NCI-H82 (cell line): ENCODE data around the gene OTUD1.

Experiments used
- DNase-seq: peaks from one replicate; lab custom pipeline; 2025; lab: John Stamatoyannopoulos, UW

OTUD1 gene

DNA sequence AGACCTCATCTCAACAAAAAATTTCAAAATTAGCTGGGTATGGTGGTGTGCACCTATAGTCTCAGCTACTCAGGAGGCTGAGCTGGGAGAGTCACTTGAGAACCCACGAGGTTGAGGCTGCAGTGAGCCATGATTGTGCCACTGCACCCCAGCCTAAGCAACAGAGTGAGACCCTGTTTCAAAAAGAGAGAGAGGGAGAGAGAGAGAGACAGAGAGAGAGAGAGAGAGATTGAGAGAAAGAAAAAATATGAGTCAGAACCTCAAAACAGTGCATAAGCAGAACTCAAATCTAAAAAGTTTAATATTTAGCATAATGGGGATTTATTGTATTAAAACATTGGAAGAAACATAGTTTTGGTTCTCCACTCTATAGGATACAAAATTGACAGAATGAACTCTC is 17.5 kb upstream of the OTUD1 start:
- DNase-seq, result no peak

DNA sequence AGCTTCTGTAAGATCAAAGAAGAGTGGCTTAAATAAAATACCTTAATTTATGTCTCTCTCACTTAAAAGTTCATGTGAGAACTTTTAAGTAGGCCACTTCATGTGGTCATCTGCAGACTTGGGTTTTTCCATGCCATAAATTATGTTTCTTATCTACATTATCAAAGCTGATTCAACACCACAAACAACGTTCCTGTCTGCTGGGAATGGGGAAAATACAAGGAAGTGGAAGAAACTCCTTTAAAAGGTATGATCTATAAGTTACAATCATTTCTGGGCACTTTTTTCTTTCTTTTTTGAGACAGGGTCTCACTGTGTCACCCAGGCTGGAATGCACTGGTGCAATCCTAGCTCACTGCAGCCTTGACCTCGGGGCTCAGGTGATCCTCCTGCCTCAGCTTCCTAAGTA is 16.9 kb upstream of the OTUD1 start:
- DNase-seq, result no peak

DNA sequence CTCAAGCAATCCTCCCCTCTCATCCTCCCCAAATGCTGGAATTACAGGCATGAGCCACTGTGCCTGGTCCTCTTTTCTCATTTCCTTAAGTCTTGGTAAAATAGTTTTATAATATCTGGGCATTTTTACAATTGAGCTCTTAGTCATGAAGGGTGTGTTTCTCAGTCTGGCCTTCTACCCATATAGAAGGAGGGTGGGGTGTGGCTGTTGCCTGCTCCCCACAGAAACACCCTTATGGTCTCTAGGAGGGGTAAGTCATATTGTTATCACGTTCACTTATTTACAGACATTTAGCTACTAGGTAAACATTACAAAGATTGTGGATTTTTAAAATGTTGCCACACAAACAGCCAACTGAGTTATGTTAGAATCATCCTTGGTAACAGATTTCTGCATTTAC is 6.7 kb upstream of the OTUD1 start:
- no peak for DNase-seq

DNA sequence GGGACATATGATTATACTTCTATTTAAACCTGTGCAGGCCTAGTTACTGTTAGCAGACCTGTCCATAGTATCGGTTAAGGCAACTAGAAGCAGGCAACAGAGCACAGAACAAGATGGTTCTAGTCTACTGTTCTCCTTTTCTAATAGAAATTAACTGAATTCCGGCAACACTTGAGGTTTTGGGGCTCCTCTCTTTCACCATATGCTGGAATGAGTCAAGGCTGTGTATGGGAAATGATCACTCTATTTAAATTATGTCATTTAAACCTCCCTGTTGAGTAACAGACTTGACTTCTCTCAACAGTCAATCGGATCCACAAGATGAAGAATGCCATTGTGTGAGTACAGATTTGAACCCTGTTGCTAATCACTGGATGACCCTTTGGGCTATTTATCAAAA is 6.2 kb upstream of the OTUD1 start:
- DNase-seq, result no peak

DNA sequence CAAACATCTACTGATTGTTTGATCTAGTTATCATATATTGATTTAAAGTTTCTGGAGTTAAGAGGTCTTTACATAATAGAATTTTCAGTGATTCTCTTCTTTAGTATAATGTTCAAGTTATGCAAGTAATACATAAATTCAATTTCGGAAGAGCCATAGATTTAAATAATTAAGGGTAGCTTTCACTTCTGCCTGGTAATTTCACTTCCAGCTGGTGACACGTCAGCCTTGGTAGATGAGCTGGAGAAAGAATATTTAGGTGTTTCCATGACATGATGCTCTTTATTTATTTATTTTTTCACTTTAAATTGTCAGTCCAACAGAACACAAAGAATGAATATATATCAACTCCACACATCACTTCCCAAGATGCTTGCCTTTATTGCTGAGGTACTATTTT is 5.2 kb upstream of the OTUD1 start:
- no peak for DNase-seq

DNA sequence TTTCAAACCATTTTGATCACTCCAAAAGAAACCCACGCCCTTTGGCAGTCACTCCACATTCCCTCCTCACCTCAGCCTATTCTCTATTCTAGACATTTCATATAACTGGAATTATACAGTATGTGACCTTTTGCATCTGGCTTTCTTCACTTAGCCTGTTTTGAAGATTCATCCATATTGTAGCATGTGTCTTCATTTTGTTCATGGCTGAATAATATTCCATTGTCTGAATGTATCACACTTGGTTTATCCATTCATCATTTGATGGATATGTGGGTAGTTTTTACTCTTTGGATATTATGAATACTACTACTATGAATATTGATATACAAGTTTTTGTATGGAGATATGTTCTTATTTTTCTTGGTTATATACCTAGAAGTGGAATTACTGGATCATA is 3.5 kb upstream of the OTUD1 start:
- no peak for DNase-seq

DNA sequence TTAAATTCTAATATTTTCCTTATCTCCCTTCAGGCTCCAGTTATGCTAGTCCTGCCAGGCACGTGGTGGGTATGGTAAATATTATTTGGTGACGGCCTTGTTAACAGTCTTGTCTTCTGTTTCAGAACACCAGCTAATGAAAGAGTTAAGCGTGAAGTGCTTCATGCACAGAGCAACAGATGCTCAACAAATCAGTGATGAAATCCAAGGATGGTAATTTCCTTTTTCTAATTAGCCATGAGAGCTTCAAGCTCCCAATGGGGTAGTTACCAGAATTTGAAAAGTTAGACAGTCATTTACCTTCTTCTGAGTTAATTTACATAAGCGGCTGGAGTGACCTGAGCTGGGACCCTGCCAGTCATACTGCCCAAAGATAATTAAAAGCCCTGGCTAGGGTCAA is 1.9 kb upstream of the OTUD1 start:
- no peak for DNase-seq

DNA sequence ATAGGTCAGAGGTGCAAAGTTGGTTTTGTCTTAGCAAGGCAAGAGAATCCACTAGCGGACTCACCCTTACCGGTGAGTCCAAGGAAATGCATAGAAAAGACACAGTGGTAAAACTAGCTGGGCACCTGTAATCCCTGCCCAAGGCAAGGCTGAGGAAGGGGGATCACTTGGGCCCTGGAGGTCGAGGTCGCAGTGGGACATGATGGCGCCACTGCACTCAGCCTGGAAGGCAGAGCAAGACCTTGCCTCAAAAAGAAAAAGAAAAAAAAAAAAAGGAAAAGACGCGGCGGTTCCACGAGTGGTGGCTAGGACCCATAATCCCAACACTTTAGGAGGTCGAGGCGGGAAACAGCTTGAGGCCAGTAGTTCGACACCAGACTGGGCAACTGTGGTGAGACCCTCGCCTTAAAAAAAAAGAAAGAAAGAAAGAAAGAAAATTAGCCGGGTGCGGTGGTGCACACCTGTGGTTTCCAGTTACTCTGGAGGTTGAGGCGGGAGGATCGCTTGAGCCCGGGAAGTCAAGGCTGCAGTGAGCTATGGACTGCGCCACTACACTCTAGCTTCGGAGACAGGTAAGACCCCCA is 820 bp upstream of the OTUD1 start:
- no peak for DNase-seq

DNA sequence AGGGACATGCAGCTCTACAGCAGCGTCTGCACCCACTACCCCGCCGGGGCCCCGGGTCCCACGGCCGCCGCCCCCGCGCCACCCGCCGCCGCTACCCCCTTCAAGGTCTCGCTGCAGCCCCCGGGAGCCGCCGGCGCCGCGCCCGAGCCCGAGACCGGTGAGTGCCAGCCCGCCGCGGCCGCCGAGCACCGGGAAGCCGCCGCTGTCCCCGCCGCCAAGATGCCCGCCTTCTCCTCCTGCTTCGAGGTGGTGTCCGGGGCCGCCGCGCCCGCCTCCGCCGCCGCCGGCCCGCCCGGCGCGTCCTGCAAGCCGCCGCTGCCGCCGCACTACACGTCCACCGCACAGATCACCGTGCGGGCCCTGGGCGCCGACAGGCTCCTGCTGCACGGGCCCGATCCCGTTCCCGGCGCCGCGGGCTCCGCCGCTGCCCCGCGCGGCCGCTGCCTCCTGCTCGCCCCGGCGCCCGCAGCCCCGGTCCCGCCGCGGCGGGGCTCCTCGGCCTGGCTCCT is 631 bp downstream of the OTUD1 start:
- DNase-seq, result peak; percentile 20

DNA sequence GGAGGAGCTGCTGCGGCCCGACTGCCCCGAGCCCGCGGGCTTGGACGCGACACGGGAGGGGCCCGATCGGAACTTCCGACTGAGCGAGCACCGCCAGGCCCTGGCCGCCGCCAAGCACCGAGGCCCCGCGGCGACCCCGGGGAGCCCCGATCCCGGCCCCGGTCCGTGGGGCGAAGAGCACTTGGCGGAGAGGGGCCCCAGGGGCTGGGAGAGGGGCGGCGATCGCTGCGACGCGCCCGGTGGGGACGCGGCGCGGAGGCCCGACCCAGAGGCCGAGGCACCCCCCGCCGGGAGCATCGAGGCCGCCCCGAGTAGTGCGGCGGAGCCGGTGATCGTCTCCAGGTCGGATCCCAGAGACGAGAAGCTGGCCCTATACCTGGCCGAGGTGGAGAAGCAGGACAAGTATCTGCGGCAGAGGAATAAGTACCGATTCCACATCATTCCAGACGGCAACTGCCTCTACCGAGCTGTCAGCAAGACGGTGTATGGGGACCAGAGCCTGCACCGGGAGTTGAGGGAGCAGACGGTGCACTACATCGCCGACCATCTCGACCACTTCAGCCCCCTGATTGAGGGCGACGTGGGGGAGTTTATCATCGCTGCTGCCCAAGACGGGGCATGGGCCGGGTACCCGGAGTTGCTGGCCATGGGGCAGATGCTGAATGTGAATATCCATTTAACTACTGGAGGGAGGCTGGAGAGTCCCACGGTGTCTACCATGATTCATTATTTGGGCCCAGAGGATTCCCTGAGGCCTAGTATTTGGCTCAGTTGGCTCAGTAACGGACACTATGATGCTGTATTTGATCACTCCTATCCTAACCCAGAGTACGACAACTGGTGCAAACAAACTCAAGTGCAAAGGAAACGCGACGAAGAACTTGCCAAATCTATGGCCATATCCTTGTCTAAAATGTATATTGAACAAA is 1.4 kb downstream of the OTUD1 start:
- peak; percentile 33 for DNase-seq

DNA sequence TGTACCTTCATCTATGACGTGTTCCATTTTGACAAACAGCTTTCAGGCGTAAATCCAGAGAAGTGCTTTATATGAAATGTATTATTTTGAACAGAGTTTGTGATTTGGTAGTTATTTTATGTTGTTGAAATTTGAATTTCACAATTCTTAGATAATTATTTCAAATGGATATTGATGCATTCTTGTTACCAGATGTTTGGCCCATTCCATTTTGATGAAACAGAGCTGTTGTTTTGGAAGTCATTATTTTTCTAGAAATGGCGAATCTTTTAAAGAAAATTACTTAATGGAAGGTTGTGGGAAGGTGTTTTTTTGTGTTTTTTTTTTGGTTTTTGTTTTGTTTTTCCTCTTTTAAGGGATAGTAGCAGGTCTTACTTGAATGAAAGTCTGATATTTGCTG is 2.4 kb downstream of the OTUD1 start:
- DNase-seq, result no peak

DNA sequence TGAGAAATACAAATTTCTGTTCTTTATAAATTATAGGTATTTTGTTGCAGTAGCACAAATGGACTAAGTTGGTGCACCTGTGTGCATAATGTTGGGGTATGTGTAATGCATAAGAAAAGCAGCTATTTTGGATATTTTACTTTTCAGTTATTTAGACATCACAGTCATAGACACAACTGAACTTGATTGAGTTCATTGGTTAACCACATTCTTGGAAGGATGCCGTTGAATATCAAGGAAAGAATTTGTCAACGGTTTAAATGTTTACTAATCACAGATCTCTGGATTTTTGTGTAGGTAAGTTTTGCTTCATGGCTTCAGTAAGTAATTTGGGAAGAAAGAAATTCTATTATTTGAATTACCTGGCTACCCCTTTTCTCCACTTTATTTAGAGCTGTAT is 4.1 kb downstream of the OTUD1 start:
- no peak for DNase-seq

DNA sequence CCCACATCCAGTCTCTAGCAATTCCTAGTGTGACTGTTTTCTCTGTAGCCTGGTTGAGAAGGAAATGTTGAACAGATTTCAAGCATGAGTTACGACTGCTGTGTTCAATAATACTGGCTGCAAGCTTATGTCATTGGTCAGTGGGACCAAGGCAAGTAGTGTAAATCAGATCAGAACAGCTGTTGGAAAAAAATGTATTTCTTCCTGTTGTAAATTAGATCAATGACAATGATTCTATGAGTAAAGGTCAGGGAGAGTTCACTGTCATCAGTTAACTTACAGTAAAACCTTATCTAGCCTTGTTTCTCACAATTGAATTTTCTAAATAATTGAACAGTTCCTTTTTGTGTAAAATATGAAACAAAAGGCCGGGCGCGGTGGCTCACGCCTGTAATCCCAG is 6.7 kb downstream of the OTUD1 start:
- DNase-seq, result no peak

DNA sequence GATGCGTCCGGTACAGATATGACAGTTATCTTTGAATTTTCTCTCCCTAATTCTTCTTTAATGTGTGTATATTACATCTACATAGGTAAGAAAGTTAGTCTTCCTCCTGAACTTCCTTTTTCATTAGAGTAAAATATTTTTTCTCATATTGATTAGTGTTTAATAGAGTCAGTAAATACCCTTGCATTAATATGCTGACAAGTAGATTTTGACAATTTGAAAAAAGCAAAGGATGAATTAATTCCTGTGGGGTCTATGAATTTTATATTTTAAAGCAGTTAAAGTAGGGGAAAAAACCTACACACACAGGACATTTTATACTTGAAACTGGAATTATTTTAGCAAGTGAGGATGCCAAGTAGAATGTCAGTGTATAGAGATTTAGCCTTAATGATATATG is 9.4 kb downstream of the OTUD1 start:
- DNase-seq, result no peak

DNA sequence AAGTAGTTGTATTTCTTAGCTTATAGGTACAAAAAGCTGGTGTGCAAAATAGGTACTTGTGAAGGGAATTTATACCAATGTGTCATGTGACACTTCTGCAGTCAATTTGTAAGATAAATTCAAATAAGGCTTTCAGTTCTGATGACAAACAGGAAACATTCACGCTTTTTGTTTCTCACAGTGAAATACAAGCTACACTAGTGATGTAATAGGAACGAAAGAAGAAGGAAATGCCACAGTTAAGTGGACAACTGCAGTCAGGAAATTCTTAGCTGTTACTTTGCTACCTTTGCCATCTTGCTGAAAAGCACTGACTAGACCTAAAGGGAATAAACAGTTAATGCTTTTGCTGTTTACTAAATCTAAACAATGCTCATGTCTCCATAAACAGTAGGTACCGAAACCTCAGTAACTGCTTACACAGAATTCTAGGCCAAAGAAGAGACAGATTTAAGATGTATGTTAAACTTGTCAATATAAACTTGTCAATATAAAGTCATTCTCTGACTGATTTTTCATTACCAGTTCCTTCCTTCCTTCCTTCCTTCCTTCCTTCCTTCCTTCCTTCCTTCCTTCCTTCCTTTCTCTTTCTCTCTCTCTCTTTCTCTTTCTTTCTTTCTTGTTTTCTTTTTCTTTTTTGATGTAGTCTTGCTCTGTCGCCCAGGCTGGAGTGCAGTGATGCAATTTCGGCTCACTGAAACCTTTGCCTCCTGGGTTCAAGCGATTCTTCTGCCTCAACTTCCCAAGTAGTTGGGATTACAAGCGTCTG is 10.1 kb downstream of the OTUD1 start:
- no peak for DNase-seq

DNA sequence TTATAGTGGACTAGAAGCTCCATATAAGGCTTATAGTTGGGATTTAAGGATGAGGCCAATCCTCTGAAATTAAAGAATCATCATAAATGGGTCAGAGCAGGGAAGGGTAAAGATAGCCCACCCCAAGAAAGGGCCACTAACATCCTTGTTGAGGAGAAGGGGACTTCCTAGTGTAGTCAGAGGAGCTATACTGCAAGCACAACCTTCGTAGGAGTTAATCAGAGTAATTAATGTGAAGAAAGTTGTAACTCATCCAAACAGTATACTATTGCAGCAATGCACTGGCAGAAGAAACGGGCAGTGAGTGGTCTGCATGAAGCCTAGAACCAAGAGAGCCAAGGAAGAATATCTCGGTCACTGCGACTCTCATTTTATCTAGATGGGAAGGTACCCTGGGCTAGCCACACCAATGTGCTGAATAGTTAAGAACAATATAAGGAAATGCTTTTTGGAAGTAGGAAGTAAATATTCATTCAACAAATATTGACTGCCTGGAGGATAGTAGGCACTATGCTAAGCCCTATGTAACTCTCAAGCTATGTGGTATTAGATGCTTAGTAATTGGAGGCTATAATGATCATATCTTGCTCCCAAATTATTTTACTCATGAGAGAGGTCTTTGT is 13.3 kb downstream of the OTUD1 start:
- no peak for DNase-seq

DNA sequence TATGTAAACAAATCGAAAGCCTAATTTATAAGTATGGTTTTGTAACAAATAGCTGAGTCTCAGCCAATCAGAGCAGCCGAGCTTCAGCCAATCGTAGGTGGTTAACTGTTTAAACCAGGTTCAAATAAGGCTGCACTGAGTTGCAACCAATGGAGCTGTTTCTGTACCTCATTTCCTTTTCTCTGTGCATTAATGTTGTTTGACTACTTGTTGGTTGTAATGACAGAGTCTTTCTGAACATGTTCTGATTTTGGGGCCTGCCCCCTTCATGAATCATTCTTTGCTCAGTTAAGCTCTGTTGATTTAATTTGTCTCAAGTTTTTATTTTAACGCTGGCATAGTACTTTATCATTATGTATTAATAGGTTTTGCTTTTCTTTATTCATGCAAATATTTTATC is 14.6 kb downstream of the OTUD1 start:
- no peak for DNase-seq

DNA sequence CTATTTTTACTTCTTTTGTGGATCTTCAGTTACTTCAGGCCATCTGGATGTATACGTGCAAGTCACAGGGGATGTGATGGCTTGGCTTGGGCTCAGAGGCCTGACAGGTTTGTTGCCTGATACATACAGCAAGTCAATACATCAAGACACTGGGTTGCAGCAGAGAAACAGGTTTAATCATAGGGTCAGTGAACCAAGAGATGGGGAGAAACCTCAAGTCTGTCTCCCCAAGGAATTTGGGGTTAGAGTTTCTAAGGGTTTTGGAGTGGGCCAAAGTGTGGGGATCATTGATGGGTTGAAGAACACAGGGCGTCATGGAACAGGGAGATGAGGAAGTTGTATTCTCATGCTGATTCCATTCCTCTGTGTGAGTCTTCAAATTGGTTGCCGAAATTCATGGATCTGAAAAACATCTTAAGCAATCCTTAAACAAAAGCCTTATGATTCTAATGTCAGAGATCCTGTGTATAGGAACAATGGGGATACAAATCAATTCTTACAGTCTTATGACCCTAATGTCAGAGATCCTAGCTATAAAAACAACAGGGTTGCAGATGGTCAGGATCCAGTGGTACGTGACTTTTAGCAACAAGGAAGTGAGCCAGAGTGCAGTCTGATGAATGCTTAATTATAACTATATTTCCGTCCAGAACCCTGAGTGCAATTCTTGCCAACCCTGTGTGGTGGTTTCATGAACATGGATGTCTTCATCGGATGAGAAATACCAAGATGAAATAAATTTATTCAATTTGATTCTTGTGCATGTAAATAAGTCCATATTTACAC is 18.9 kb downstream of the OTUD1 start:
- no peak for DNase-seq

DNA sequence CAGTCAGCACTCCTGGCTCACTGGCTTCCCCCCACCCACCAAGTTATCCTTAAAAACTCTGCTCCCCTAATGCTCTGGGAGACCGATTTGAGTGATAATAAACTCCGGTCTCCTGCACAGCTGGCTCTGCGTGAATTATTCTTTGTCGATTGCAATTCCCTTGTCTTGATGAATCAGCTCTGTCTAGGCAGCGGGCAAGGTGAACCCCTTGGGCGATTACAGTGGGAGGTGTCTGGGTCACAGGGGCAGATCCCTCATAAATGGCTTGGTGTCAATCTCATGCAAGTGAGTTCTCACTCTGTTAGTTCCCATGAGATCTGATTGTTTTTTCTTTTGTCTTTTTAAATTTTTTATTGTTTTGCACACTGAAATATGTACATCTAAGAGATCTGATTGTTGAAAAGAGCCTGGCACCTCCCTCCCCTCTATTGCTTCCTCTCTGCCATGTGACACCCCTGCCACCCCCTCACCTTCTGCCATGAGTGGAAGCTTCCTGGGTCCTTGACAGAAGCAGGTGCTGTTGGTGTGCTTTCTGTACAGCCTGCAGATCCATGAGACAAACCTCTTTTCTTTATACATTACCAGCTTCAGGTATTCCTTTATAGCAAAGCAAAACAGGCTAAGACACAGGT is 20.5 kb downstream of the OTUD1 start:
- no peak for DNase-seq

DNA sequence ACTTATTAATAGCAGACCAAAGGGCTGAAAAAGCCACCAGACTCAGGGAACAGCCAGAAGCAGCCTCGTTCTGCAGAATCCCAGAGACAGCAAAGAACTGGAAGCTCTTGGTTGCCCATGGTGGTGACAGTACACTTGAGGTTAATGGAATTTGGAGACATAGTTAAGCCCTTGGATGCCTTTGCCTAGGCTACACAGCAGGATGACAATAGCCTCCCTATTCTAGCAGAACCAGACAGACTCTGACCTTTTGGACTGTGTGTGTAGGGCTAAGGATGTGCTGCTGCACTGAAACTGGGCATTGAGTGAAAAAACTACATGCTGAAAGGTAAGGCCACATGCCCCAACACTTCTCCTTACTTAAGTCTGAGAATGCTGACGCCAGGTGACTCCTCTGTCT is 22.7 kb downstream of the OTUD1 start:
- DNase-seq, result no peak

DNA sequence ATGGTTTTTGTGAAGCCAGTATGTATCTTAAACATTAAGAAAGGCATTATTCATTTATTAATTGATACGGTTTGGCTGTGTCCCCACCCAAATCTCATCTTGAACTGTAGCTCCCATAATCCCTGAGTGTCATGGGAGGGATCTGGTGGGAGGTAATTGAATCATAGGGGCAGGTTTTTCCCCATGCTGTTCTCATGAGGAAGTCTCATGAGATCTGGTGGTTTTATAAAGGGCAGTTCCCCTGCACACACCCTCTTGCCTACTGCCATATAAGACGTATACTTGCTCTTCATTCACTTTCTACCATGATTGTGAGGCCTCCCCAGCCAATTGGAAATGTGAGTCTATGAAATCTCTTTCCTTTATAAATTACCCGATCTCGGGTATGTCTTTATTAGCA is 28.1 kb downstream of the OTUD1 start:
- DNase-seq, result no peak
